IMR-90 (cell line): Measurements from ENCODE around the gene ST3GAL5.
"Not testable (repeated sequence)": the region's sequence is repeated elsewhere in the genome, so short reads cannot be mapped to it uniquely, and the experiment has no call there.

ENCODE experiments used
- CTCF ChIP-seq: conservative IDR thresholded peaks from 2 replicates; pipeline ENCODE4 v1.5.1; 2012; ENCODE audit warnings: mild to moderate bottlenecking, low read depth, low read length, improper control_type of control experiment
- MAFK ChIP-seq: IDR thresholded peaks from 2 replicates; pipeline ENCODE4 v1.6.1; 2012; ENCODE audit warnings: low read depth, low read length, improper control_type of control experiment
- MAZ ChIP-seq: IDR thresholded peaks from 2 replicates; pipeline ENCODE4 v1.6.1; 2012; ENCODE audit warnings: low read depth, mild to moderate bottlenecking, low read length, improper control_type of control experiment, moderate library complexity, borderline replicate concordance
- MXI1 ChIP-seq: IDR thresholded peaks from 2 replicates; pipeline ENCODE4 v1.6.1; 2012; ENCODE audit warnings: low read depth, mild to moderate bottlenecking, low read length, moderate library complexity, borderline replicate concordance
- NFE2L2 ChIP-seq: fragments of 150-350 bp; IDR thresholded peaks from 2 replicates; pipeline ENCODE4 v1.6.1; 2016; ENCODE audit warnings: low read depth, mild to moderate bottlenecking, low read length
- POLR2A ChIP-seq: IDR thresholded peaks from 2 replicates; pipeline ENCODE4 v1.6.1; 2012; ENCODE audit warnings: mild to moderate bottlenecking, low read depth, low read length
- RAD21 ChIP-seq: IDR thresholded peaks from 2 replicates; pipeline ENCODE4 v1.6.1; 2012; ENCODE audit warnings: low read length, improper control_type of control experiment
- RCOR1 ChIP-seq: IDR thresholded peaks from 2 replicates; pipeline ENCODE4 v1.6.1; 2012; ENCODE audit warnings: mild to moderate bottlenecking, low read length, improper control_type of control experiment; ENCODE audit not compliant: insufficient replicate concordance
- RFX5 ChIP-seq: IDR thresholded peaks from 2 replicates; pipeline ENCODE4 v1.8.0; 2012; ENCODE audit warnings: low read depth, mild to moderate bottlenecking, low read length, moderate library complexity

DNA sequence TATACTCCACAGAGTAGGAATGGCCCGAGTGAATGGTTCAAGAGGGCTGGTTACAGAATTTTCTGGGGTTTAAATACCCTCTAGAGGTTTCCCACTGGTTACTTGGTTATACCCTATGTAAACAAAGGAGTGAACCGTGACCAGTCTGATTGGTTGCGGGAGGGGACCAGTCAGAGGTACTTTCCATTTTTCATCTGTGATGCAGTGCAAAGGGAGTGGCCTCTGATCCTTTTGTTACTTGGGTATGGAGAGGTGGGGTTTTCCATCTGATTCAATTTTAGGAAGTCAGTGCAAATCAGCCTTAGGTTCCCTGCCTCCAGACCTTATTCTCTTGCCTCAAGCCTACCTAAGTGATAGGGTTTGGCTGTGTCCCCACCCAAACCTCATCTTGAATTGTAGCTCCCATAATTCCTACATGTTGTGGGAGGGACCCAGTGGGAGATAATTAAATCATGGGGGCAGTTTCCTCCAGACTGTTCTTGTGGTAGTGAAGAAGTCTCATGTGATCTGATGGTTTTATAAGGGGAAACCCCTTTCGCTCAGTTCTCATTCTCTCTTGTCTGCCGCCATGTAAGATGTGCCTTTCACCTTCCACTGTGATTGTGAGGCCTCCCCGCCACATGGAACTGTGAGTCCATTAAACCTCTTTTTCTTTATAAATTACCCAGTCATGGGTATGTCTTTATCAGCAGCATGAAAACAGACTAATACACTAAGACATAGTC lies 5.9 kb upstream of the ST3GAL5 start:
- not testable (repeated sequence) for TF ChIP-seq MAZ, RCOR1, CTCF, MAFK, POLR2A, RFX5, MXI1, RAD21, NFE2L2
